ENCODE results near the gene LRRC19.
A peak's percentile ranks its signal among the peaks of the same experiment; 100 is the strongest.

The LRRC19 gene

GRCh38 chr9:27005491-27005890 lies at the start of gene LRRC19:
Gene LRRC19 (minus strand): TSS chr9:27005672. CDS start chr9:26999694, 5,978 bp downstream.
- no peak for DNase-seq (ENCODE audit: low read depth in 2 of 2)

GRCh38 chr9:27054841-27055240 lies 49.4 kb upstream of the LRRC19 start:
- no peak for DNase-seq (ENCODE audit: low read depth in 2 of 2)

- no peak for DNase-seq (ENCODE audit: low read depth in 2 of 2)
These were observed 48.7 kb upstream of the LRRC19 start for GRCh38 chr9:27054125-27054524.

GRCh38 chr9:27053369-27054022 lies 48.0 kb upstream of the LRRC19 start:
- DNase-seq (ENCODE audit: low read depth in 2 of 2) = no peak

- DNase-seq (ENCODE audit: low read depth in 2 of 2) = no peak
These were observed 41.7 kb upstream of the LRRC19 start for GRCh38 chr9:27047136-27047535.

GRCh38 chr9:27043176-27043575 lies 37.7 kb upstream of the LRRC19 start:
- no peak for DNase-seq (ENCODE audit: low read depth in 2 of 2)

- DNase-seq (ENCODE audit: low read depth in 2 of 2) = no peak
These were observed 37.0 kb upstream of the LRRC19 start for GRCh38 chr9:27042476-27042875.

- DNase-seq (ENCODE audit: low read depth in 2 of 2) = no peak
These were observed 36.3 kb upstream of the LRRC19 start for GRCh38 chr9:27041746-27042145.

- no peak for DNase-seq (ENCODE audit: low read depth in 2 of 2)
These were observed 32.0 kb upstream of the LRRC19 start for GRCh38 chr9:27037499-27037898.

GRCh38 chr9:27033815-27034403 lies 28.4 kb upstream of the LRRC19 start:
- DNase-seq (ENCODE audit: low read depth in 2 of 2) = peak in 1 of 2 donors; percentile 12

- no peak for DNase-seq (ENCODE audit: low read depth in 2 of 2)
These were observed 23.7 kb upstream of the LRRC19 start for GRCh38 chr9:27029186-27029585.

- DNase-seq (ENCODE audit: low read depth in 2 of 2) = no peak
These were observed 17.4 kb upstream of the LRRC19 start for GRCh38 chr9:27022920-27023319.

- no peak for DNase-seq (ENCODE audit: low read depth in 2 of 2)
These were observed 14.1 kb upstream of the LRRC19 start for GRCh38 chr9:27019589-27019988.

GRCh38 chr9:27003426-27004077 lies 1.9 kb downstream of the LRRC19 start:
- no peak for DNase-seq (ENCODE audit: low read depth in 2 of 2)

- DNase-seq (ENCODE audit: low read depth in 2 of 2) = no peak
These were observed 9.7 kb downstream of the LRRC19 start for GRCh38 chr9:26995810-26996209.

- DNase-seq (ENCODE audit: low read depth in 2 of 2) = no peak
These were observed 22.1 kb downstream of the LRRC19 start for GRCh38 chr9:26983340-26983739.

GRCh38 chr9:26975728-26976707 lies 29.5 kb downstream of the LRRC19 start:
- no peak for DNase-seq (ENCODE audit: low read depth in 2 of 2)

- DNase-seq (ENCODE audit: low read depth in 2 of 2) = no peak
These were observed 30.5 kb downstream of the LRRC19 start for GRCh38 chr9:26974927-26975326.

- no peak for DNase-seq (ENCODE audit: low read depth in 2 of 2)
These were observed 31.5 kb downstream of the LRRC19 start for GRCh38 chr9:26973989-26974388.

GRCh38 chr9:26971721-26972120 lies 33.8 kb downstream of the LRRC19 start:
- no peak for DNase-seq (ENCODE audit: low read depth in 2 of 2)

GRCh38 chr9:26956860-26957233 lies 48.6 kb downstream of the LRRC19 start:
- DNase-seq (ENCODE audit: low read depth in 2 of 2) = no peak
